AG09319 (cell line): ENCODE results near the gene AGBL1.

Source experiments
- DNase-seq: peaks from one replicate; pipeline ENCODE4 v3.0.0-alpha.2; 2010; ENCODE audit warnings: low read depth; ENCODE audit errors: extremely low read depth
- TF ChIP-seq, protein P1 (sequence below): IDR thresholded peaks from 2 replicates; pipeline ENCODE4 v1.5.1; 2011; ENCODE audit warnings: low read depth, mild to moderate bottlenecking, inconsistent platforms, low read length, moderate library complexity

The AGBL1 gene

DNA sequence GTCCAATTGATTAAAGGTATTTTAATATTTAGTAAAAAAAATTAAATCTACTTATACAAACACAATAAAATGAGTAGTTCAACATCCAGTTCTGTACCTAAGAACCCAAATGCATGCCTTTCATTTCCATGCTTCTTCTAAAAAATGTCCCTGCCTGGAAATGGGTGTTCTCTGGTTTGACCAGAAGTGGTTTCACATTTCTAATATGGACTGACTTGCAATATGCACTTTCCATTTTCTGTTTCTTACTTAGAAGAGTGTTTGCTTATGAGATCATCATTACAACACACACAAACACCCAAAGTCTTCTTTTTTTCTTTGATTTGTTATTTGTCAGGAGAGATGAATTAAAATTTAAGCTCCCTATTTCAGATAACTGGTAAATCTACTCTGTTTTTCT lies 879.6 kb downstream of the AGBL1 start:
- TF ChIP-seq, protein P1, sequence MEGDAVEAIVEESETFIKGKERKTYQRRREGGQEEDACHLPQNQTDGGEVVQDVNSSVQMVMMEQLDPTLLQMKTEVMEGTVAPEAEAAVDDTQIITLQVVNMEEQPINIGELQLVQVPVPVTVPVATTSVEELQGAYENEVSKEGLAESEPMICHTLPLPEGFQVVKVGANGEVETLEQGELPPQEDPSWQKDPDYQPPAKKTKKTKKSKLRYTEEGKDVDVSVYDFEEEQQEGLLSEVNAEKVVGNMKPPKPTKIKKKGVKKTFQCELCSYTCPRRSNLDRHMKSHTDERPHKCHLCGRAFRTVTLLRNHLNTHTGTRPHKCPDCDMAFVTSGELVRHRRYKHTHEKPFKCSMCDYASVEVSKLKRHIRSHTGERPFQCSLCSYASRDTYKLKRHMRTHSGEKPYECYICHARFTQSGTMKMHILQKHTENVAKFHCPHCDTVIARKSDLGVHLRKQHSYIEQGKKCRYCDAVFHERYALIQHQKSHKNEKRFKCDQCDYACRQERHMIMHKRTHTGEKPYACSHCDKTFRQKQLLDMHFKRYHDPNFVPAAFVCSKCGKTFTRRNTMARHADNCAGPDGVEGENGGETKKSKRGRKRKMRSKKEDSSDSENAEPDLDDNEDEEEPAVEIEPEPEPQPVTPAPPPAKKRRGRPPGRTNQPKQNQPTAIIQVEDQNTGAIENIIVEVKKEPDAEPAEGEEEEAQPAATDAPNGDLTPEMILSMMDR: no peak
- DNase-seq: no peak

DNA sequence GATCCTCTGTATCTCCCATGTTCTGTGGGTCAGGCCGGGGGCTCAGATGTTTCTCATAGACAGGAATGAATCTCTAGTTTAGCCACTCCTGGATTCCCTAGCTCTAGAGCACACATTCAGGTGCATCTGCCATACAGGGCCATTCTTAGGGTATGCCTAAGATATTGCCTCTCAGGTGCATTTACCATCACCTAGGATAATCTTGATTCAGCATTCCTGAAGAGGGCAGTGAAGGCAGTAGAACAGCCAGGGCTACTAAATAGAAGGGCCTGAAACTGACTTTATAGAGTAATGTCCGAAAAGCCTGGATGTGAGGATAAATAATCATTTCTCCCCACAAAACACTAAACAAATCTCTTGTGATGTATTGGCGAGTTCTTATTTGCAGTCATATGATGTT lies 882.0 kb downstream of the AGBL1 start:
- no peak for DNase-seq
- TF ChIP-seq, protein P1: no peak

DNA sequence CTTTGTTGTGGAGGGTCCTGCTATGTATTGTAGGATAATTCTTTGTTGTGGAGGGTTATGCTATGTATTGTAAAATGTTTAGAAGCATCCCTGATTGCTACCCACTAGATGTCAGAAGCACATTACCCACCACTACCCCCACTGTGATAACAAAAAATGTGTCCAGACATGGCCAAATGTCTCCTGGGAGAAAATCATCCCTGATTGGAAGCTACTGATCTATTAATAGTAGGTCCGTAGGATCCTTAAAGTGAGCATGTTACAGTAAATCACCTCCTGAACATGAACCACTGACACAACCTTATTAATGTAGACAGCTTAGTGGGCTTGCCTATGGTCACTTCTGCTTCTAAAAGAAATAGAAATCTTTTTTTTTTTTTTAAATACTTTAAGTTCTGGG lies 884.6 kb downstream of the AGBL1 start:
- no peak for DNase-seq
- TF ChIP-seq, protein P1: no peak

DNA sequence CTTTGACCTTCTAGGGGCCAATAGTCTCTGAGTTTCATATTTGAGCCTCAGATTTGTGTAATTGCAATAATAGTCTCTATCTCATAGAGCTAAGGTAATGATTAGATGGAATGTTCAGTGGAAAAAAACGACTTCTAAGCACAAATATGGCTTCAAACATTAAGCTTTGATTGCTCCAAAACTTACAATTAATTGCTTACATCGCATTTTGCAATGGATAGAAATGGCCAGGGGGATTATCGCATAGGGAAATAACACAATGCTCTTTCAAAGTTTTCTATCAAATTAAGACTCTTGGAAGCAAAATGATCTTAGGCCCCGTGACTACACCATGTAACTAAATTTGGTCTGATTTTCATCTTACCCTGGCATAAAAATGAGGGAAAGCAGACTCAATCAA lies 888.6 kb downstream of the AGBL1 start:
- no peak for DNase-seq
- TF ChIP-seq, protein P1: no peak

DNA sequence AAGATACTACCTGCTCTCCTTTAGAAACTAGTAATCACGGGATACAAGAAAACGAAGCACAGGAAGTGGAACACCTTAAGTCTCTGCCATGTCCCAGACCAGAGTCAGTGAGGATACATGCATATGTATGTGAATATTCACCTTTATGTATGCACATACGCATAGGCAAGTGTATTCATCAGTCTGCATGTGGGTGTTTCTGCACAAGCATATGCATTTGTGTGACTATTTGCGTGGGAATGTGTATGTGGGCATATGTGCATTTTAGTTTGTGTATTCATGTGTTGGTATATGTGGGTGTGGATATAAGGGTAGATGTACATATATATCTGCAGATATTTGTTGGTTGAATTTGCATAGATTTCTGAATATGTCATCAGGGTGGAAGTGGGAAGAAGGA lies 889.7 kb downstream of the AGBL1 start:
- no peak for DNase-seq
- TF ChIP-seq, protein P1: no peak

DNA sequence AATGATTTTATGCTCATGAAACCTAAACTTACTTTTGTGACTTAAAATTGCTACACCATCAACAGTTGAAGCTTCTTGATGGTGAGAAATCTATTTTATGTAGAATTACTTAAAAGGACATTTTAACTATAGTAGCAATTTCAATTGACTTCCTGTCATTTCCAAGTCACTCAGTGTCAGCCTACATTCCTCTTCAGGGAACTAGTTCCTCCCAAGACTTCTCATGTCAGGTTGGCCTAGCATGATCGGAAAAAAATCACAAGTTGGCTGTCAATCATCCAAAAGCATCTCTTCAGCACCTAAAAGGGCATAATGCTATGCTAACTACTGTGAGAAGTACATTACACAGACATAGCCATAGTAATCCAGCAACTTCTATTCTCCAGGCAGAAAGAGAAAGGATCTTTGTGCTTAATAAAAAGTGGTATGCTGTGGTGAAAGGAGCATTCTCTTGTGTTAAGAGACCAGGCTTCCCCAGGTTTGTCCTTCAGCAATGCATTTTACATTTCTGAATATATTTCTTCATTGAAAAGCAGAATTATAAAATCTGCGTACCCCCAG lies 893.7 kb downstream of the AGBL1 start:
- DNase-seq: no peak
- TF ChIP-seq, protein P1: no peak

DNA sequence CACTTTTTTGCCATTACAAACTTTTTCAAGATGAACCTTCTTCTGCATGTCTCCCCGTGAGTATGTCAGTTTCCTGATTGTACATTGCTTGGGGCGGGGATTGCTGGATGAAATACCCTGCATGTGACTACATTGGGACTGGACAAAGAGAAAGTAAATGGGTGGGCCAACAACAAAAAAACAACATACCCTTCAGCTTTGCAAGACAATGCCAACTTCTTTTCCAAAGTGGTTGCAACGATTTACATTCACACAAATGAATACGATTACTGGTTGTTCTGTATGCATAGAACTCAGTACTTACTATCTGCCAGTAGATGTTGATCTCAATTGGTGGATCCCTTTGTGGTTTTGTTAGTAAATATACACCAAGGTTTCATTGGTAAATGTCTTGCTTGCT lies 908.4 kb downstream of the AGBL1 start:
- no peak for DNase-seq
- TF ChIP-seq, protein P1: no peak
